ENCODE results near the gene CAMK1D. TPM values are rescaled to one million over a fixed set of nuclear protein-coding genes. Genes with fewer than 3 reads are reported as not detected.
"Not testable (repeated sequence)": the region's sequence is repeated elsewhere in the genome, so short reads cannot be mapped to it uniquely, and the experiment has no call there.

CAMK1D gene
- total RNA-seq, 1 experiment from 2014 or later = 2.3 TPM

GRCh38 chr10:12518024-12518423 is 168.7 kb downstream of the CAMK1D start:
- DNase-seq (ENCODE audit: low spot score) = no peak

GRCh38 chr10:12521423-12521822 is 172.1 kb downstream of the CAMK1D start:
- no peak for DNase-seq (ENCODE audit: low spot score)

DNA sequence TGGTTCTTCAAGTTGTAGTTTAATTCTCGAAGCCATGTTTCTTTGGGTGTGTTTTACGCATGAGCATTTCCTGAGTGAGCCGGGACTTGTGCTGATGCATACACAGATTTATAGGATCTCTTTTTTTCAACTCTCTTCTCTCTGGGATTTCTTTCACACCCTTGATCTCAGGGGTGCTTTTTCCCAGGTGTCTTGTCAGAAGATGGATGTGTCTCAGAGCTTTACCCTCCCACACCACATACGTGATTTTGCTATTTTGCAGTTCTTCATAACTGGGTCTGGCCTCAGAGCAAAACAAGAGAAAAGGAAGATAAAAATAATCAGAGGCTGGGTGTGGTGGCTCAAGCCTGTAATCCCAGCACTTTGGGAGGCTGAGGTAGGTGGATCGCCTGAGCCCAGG is 177.0 kb downstream of the CAMK1D start:
- no peak for DNase-seq (ENCODE audit: low spot score)

DNA sequence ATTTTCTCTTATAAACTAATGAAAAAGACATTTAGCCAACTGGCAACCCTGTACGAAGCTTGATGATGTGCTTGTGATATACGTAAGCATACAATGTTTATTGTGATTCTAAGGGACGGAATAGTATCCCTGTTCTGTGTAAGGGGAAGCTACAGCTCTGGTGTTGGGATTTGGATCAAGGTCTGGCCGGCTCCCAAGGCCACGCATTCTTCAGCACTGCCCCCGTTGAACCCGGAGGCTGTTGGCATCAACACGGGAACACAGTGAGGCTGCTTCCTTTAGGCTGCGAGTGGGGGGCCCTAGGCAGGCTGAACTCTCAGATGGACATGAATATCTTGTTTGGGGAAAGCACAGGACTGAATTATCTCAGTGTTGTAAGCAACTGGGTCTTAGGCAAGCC is 180.6 kb downstream of the CAMK1D start:
- no peak for DNase-seq (ENCODE audit: low spot score)

DNA sequence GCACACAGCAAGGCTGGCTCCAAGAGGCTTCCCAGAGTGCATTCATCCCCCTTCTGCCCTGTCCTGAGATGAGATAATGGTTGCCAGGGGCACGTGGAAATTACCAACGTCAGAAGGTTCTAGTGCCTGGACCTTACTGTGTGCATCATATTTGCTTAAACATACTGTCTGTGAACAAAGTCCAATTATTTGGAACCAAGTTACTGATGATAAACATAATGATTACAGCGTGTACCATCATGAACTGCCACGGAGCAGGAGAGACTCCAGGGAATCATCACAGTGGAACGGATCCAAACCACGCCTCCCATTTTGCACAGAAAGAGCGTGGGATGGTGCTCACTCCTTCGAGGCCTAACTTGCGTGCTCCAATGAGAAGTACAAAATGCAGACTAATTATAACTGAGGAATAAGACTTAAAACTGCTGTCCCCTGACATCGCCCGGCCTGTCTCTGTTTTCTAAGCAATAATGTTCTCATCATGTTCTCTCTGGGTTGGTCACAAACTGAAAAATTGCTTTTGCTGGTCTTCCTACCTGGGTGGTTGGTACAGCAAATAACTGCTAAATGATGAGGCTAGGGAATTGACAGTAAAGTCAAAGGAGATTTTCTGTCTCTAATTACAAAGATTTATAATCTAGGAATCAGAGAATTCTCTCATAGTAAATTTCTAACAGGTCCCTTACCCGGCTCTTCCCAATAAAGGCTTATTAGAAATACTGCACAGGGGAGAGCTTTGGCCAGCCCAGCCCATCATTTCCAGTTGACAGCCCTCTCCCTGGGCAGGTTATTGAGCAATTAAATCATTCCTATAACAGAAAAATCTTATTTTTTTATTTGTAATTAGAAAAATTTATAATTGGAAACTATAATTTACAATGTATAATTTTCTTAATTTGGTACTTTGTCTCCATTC is 182.2 kb downstream of the CAMK1D start:
- DNase-seq (ENCODE audit: low spot score) = no peak

GRCh38 chr10:12533151-12533550 is 183.8 kb downstream of the CAMK1D start:
- DNase-seq (ENCODE audit: low spot score) = no peak

DNA sequence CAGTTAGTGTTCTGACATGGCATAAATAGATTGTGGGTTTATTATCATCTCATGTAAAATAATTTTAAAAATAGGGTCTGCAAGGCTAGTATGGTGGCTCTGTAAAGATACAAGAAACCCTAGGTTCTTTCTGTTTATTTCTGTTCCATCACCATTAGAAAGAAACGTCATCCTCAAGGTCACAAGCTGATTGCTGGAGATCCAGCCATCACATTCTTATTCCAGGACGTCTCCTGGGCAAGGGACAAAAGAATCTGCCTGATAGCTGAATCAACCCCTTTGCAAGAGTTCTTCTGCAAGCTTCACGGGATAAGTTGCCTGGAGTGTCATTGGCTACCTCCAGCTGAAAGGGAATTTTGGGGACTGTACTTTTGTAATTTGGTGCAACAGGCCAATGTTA is 184.4 kb downstream of the CAMK1D start:
- DNase-seq (ENCODE audit: low spot score) = no peak

GRCh38 chr10:12534824-12535223 is 185.5 kb downstream of the CAMK1D start:
- peak; percentile 31 for DNase-seq (ENCODE audit: low spot score)

GRCh38 chr10:12535656-12536055 is 186.3 kb downstream of the CAMK1D start:
- DNase-seq (ENCODE audit: low spot score) = no peak

DNA sequence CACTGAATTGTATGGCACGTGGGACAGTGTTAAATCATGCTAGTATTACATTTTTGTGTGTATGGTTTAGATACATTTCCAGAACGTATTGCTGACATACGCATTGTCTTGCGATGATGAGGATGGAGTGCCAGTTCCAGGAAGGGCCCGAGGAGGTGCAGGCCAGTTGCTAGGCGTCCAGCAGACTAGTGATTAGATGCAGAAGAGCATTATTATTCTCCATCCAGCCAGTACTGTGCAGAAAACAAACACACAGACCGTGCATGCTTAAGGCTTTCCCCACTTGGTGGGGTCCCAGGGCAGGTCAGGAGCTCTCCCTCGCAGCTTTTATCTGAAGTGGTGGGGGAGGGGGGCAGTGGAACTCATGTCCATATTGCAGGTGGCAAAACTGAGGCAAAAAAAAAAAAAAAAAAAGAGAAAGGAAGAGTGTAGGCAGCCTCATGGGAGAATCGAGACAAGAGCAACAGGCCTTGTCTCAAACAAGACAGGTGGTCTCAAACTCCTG is 189.2 kb downstream of the CAMK1D start:
- DNase-seq (ENCODE audit: low spot score) = no peak

DNA sequence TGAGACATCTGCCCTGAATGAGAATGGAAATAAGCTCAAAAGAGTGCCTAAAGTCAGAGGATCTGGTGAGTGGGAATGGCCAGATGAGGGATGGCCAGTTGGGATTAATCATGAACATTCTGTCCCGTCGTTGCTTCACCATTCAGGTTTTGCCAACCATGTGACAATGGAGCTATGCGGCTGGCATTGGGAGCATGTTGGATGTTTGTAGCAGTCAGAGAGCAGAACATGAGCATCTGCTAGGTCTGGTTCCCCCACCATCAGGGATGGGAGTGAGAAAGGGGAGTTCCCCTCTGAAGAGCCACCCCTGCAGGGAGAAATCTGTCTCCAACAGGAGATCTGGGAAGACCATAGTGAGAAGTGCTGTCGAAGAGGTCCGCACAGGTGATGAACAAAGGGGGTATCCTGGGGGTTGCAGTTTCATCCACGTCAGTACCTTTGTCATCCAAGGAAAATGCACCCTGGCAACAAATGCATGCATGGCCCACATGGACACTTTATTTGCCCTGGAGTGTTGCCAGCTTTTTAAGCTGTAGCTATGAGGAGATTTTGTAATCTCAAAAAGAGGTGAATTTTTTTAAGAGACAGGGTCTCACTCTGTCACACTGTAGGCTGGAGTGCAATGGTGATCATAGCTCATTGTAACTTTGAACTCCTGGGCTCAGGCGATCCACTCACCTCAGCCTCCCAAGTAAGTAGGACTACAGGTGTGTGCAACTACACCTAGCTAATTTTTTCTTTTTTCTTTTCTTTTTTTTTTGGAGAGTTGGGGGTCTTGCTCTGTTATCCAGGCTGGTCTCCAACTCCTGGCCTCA is 190.2 kb downstream of the CAMK1D start:
- DNase-seq (ENCODE audit: low spot score) = no peak

DNA sequence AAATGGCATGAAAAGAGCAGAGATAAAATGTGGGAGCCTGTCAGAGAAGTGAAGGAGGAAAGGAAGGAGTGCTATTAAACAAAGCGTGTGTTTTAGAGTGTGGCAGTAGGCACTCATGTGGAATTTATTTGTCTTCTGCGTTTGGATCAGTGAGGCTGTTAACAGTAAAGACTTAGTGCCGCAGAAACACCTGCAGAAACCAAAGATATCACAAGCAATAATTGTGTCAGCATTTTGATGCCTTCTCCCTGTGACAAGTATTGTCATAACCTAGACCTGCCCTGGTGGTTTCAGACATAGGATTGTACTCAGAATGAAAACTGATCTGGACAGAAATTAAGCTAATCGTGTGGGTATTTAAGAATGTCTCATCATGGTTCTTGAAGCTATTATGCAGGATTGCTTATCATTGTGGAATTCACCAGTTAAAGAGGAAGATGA is 191.0 kb downstream of the CAMK1D start:
- no peak for DNase-seq (ENCODE audit: low spot score)

- DNase-seq (ENCODE audit: low spot score) = no peak
Observed at GRCh38 chr10:12541446-12542067, 192.2 kb downstream of the CAMK1D start.

- DNase-seq (ENCODE audit: low spot score) = no peak
Observed at GRCh38 chr10:12542133-12542670, 192.9 kb downstream of the CAMK1D start.

DNA sequence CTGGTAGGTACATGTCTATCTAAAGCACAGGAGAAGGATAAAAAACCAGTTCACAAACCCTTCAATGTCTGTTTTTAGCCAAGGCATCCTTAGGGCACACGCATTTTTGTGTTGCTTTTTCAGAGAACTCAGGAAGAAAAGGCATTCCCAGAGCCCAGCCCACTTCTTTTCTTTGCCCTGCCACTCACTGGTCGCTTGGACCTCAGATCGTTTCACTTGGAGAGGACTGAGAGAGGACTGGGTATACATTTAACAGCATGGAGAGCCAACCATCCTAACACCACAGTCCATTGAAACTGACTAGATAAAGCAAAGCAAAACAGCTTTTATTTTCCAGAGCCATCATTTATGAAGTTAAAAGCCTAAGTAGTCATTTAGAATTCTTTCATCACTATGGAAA is 194.2 kb downstream of the CAMK1D start:
- no peak for DNase-seq (ENCODE audit: low spot score)

GRCh38 chr10:12546160-12546802 is 196.9 kb downstream of the CAMK1D start:
- DNase-seq (ENCODE audit: low spot score) = not testable (repeated sequence)

DNA sequence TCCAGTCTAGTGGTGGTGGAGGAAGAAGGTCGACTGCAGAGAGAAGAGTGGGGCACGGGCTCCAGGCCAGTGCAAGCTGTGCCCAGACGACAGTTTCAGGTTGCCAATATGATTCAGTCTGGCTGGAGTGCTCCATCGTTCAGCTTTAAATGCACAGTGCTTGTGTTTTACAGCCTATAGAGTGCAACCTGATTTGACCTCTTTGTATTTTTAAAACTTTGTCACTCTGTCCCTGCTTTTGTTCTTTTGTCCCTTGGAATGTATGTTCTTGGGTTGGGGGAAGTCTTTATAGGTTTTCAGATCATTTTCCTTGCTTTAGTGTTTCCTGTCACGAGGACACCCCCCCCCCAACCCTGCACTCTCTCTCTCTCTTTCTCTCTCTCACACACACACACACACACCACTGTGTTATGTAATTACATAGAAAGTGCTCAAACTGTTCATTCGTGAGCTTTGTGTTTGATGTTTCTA is 198.0 kb downstream of the CAMK1D start:
- DNase-seq (ENCODE audit: low spot score) = no peak

DNA sequence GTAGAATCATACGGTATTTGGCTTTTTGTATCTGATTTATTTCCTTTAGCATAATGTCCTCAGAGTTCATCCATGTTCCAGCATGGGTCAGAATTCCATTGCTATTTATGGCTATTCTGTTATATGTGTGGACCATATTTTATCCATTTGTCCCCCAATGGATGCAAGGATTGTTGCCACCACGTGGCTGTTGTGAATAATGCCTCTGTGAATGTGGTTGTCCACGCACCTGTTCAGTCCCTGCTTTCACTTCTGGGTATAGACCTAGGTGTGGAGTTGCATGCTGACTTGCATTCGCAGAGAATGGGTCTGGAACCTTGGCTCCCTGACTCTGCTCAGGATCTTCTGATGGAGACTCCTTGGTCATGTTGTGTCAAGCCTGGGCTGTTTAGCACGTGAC is 199.9 kb downstream of the CAMK1D start:
- peak; percentile 6 for DNase-seq (ENCODE audit: low spot score)

DNA sequence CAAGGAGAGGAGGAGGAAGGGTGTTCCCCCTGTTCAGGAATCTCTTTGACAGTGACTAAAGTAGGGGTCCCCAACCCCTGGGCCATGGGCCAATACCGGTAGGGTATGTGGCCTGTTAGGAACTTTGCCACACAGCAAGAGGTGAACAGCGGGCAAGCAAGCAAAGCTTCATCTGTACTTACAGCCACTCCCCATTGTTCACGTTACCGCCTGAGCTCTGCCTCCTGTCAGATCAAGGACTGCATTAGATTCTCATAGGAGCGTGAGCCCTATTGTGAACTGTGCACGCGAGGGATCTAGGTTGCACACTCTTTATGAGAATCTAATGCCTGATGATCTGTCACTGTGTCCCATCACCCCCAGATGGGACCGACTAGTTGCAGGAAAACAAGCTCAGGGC is 201.6 kb downstream of the CAMK1D start:
- DNase-seq (ENCODE audit: low spot score) = no peak

DNA sequence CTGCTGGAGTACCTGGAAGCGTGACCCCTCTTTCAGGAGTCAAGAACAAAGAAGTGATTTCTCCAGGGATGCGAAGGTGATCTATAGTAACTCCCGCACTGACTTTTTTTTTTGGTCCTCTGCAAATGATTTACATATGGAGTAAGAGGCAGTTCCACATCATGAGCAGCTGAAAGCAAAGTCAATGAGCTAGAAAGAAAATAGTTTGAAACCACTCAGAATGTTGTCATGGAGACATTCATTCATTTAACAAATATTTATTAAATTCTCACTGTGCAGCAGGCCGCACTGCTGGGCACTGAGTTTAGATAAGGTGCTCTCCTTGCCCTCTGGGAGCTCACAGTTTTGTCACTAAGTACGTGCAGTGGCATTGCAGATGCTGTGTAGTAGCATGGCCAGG is 206.7 kb downstream of the CAMK1D start:
- no peak for DNase-seq (ENCODE audit: low spot score)

GRCh38 chr10:12559578-12560178 is 210.3 kb downstream of the CAMK1D start:
- no peak for DNase-seq (ENCODE audit: low spot score)

All from H4 (cell line).